Natural killer cell (primary cell): Measurements from ENCODE around the gene CLIC6. TPM values are rescaled to one million over a fixed set of nuclear protein-coding genes. Genes with fewer than 3 reads are reported as not detected.

Experiments used
- ATAC-seq, 3 donors: fragments of 150-1000 bp in 2 of 3; fragments of 200-7000 bp in 1 of 3; cut with Tn5 transposase; 1 replicate in 1 of 3; 2 replicates in 2 of 3; pipeline ENCODE4 v1.10.0; 2021; ENCODE audit warnings: mild to moderate bottlenecking in 2 of 3, moderate library complexity in 2 of 3
- DNase-seq, 2 donors: peaks; one replicate each; pipeline versions ENCODE4 v3.0.0 to v3.0.0-alpha.2; 2013 to 2021; ENCODE audit warnings: mixed read lengths in 1 of 2
- H3K27ac ChIP-seq: one replicate; pipeline ENCODE4 v1.5.1; 2013; ENCODE audit warnings: mild to moderate bottlenecking, low read length
- H3K27me3 ChIP-seq: one replicate; pipeline ENCODE4 v1.6.1; 2013; ENCODE audit warnings: low read length; ENCODE audit not compliant: control insufficient read depth, insufficient read depth
- H3K36me3 ChIP-seq: one replicate; pipeline ENCODE4 v1.6.1; 2013; ENCODE audit warnings: low read length; ENCODE audit not compliant: control insufficient read depth, insufficient read depth
- H3K4me1 ChIP-seq: one replicate; pipeline ENCODE4 v1.6.1; 2013; ENCODE audit warnings: low read length; ENCODE audit not compliant: control insufficient read depth, insufficient read depth
- H3K4me3 ChIP-seq: one replicate; pipeline ENCODE4 v1.5.1; 2013; ENCODE audit warnings: low read length
- H3K9me3 ChIP-seq: one replicate; pipeline ENCODE4 v1.6.1; 2013; ENCODE audit warnings: low read length; ENCODE audit not compliant: control insufficient read depth, insufficient read depth
- H3K27ac Mint-ChIP-seq, 2 donors: one replicate each; pipeline ENCODE4 v1.8.0; 2022; ENCODE audit warnings: mild to moderate bottlenecking in 2 of 2, mixed read lengths in 2 of 2, moderate library complexity in 1 of 2
- H3K27me3 Mint-ChIP-seq, 2 donors: one replicate each; pipeline ENCODE4 v1.8.0; 2022; ENCODE audit warnings: low read depth in 2 of 2, mixed read lengths in 2 of 2
- H3K36me3 Mint-ChIP-seq: one replicate; pipeline ENCODE4 v1.8.0; 2022; ENCODE audit warnings: mixed read lengths
- H3K4me1 Mint-ChIP-seq, 2 donors: one replicate each; pipeline ENCODE4 v1.8.0; 2022; ENCODE audit warnings: mixed read lengths in 2 of 2
- H3K4me3 Mint-ChIP-seq: one replicate; pipeline ENCODE4 v1.8.0; 2022; ENCODE audit warnings: mild to moderate bottlenecking, moderate library complexity, mixed read lengths
- H3K9me3 Mint-ChIP-seq, 2 donors: one replicate each; pipeline ENCODE4 v1.8.0; 2022; ENCODE audit warnings: mixed read lengths in 2 of 2
- WGBS: methylation state at CpG from one replicate; pipeline ENCODE4 v1.1.7; 2013; ENCODE audit warnings: missing lambda C conversion rate; ENCODE audit not compliant: insufficient coverage; 5-methylcytosine and 5-hydroxymethylcytosine counted together
- intact Hi-C: fragments of 100-400 bp; cut with micrococcal nuclease; formaldehyde crosslinking; loops from one replicate; pipeline ENCODE4 v1.14.2; 2022
- total RNA-seq, 4 donors: library from RNA; stranded (reverse); fragments of 120-200 nt in 1 of 4; gene quantifications; one replicate each; pipeline versions ENCODE4 v1.2.3 to v1.2.4, GENCODE V29; 2013 to 2022
- TF ChIP-seq, protein P1 (sequence below): fragments of 200-600 bp; IDR thresholded peaks from one replicate; pipeline ENCODE4 v1.8.0; 2022; ENCODE audit warnings: antibody characterized with exemption

Gene CLIC6
- total RNA-seq, 3 donors from 2014 or later (not counting 1 experiment from before 2014, with no cell fraction given): not detected

DNA sequence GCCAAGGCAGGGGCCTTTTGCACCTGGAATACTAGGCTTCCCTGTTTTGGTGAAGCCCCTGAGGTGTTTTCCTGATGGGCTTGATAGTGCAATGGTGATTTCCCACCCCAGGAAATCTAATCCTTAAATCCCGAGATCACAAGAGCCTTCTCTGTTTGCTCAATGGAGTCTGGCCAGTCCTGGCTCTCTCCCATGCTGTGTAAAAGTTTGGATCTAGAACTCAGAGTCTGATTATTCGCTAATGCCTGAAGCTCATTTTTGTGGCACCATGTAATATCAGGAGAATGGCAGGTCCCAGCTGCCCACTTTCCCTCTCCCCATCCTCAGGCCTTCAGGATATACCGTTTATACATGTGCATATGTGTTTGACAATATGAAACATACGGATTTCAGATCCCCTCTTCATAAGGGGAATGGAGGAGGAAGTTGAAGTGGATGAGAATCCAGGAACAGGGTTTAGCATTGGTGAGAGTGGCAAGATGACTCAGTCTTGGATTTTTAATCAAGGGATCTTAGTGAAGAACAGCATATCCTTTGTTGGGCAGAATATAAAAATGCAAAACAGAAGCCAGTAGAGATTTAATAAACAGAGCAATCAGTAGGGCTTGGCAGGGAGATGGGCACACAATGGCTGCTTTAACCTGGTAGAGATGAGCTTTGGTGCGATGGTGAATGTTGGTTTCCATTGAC lies 62.1 kb downstream of the CLIC6 start:
- Histone ChIP-seq H3K9me3 (no peaks in the 10 kb centered on the region), H3K27me3 (no peaks in the 10 kb centered on the region), H3K4me3 (no peak overlapping the region), H3K36me3 (no peaks in the 10 kb centered on the region), H3K27ac (no peak overlapping the region), H3K4me1 (no peaks in the 10 kb centered on the region)
- Mint-ChIP-seq H3K27me3 (peaks cover 8 to 23% of the 10 kb centered on the region in 2 donors), H3K4me1 (peaks cover 9 to 10% of the 10 kb centered on the region in 2 donors), H3K27ac (no peak overlapping the region), H3K4me3 (no peak overlapping the region), H3K36me3 (no peaks in the 10 kb centered on the region), H3K9me3 (no peaks in the 10 kb centered on the region)
- 88% methylated on average over 4 of the region's 5 CpGs for WGBS
- ATAC-seq: no peak
- TF ChIP-seq, protein P1, sequence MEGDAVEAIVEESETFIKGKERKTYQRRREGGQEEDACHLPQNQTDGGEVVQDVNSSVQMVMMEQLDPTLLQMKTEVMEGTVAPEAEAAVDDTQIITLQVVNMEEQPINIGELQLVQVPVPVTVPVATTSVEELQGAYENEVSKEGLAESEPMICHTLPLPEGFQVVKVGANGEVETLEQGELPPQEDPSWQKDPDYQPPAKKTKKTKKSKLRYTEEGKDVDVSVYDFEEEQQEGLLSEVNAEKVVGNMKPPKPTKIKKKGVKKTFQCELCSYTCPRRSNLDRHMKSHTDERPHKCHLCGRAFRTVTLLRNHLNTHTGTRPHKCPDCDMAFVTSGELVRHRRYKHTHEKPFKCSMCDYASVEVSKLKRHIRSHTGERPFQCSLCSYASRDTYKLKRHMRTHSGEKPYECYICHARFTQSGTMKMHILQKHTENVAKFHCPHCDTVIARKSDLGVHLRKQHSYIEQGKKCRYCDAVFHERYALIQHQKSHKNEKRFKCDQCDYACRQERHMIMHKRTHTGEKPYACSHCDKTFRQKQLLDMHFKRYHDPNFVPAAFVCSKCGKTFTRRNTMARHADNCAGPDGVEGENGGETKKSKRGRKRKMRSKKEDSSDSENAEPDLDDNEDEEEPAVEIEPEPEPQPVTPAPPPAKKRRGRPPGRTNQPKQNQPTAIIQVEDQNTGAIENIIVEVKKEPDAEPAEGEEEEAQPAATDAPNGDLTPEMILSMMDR: no peak
- intact Hi-C loops: no loop called here
- DNase-seq: no peak

DNA sequence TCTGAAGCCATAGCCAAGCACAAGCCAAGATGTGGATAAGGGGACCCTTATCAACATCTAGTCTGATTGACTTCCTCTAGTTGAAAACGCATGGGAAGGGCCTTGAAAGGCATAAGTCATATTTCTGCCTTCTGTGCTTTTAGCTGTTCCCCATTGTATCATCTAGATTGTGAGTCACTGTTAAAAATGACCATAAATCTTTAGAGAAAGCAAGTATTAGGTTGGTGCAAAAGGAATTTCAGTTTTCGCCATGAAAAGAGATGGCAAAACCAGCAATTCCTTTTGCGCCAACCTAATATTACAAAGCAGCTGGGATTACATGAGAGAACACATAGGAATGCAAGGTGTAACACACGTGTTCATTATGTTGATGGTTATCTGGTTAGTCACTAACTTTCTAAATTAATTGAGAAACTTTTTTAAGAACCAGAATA lies 63.6 kb downstream of the CLIC6 start:
- TF ChIP-seq, protein P1: no peak
- no peak overlapping the region for H3K4me3 Mint-ChIP-seq
- no peak overlapping the region for H3K4me3 ChIP-seq
- H3K4me1 Mint-ChIP-seq: no peaks in the 10 kb centered on the region
- intact Hi-C loops: no loop called here
- peaks cover 3% of the 10 kb centered on the region for H3K27me3 ChIP-seq
- no peak overlapping the region for H3K27ac Mint-ChIP-seq
- H3K36me3 Mint-ChIP-seq: no peaks in the 10 kb centered on the region
- no peak overlapping the region for H3K27ac ChIP-seq
- ATAC-seq: no peak
- no peak for DNase-seq
- 79% methylated on average over 3 of the region's 4 CpGs for WGBS
- no peaks in the 10 kb centered on the region for H3K4me1 ChIP-seq
- peaks cover 15 to 20% of the 10 kb centered on the region in 2 donors for H3K27me3 Mint-ChIP-seq
- H3K9me3 ChIP-seq: no peaks in the 10 kb centered on the region
- H3K36me3 ChIP-seq: no peaks in the 10 kb centered on the region
- no peaks in the 10 kb centered on the region for H3K9me3 Mint-ChIP-seq

DNA sequence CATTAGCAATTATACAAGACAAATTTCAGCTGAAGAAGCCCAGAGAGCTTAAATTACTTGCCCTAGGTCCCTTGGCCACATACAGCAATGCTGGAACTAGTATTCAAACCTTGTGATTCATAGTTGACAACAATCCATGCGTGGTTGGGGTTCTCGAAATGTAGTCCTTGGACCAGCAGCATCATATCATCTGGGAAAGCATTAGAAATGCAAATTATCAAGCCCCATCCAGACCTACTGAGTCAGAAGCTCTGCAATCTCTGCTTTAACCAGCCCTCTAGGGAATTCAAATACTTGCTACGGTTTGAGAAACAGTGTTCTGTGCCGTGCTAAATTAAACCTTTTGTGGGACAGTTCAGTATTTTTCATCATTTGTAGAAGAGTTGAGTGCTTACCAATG lies 65.1 kb downstream of the CLIC6 start:
- H3K36me3 ChIP-seq: no peaks in the 10 kb centered on the region
- H3K36me3 Mint-ChIP-seq: no peaks in the 10 kb centered on the region
- DNase-seq (no peak), ATAC-seq (no peak)
- no peaks in the 10 kb centered on the region for H3K4me1 Mint-ChIP-seq
- no peak overlapping the region for H3K4me3 ChIP-seq
- intact Hi-C loops: no loop called here
- peaks cover 3% of the 10 kb centered on the region for H3K27me3 ChIP-seq
- no peaks in the 10 kb centered on the region for H3K9me3 Mint-ChIP-seq
- H3K4me1 ChIP-seq: no peaks in the 10 kb centered on the region
- H3K27ac ChIP-seq: no peak overlapping the region
- TF ChIP-seq, protein P1: no peak
- no peaks in the 10 kb centered on the region for H3K9me3 ChIP-seq
- H3K4me3 Mint-ChIP-seq: no peak overlapping the region
- peaks cover 23% of the 10 kb centered on the region in 2 donors for H3K27me3 Mint-ChIP-seq
- H3K27ac Mint-ChIP-seq: no peak overlapping the region
- WGBS: 98% methylated on average over 4 of the region's 4 CpGs

DNA sequence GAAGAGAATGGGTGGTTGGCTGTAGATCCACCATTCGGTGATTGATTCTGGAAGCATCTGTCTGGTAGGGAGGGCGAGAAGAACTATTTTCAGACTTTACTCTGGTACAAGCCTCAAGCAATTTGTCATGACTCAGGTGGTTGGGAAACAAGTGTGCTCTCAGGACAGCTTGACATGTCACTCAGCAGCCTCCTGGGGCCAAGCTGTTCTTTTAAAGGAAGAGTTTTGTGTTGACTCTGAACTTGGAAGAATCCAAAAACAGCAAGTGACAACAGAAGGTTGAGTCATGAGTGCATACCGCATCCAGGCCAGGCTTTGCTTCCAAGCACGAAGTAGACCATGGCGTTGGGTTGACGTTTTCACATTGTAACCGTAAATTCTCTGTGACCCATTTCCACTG lies 65.9 kb downstream of the CLIC6 start:
- Mint-ChIP-seq H3K36me3 (no peaks in the 10 kb centered on the region), H3K9me3 (no peaks in the 10 kb centered on the region), H3K27ac (no peak overlapping the region), H3K27me3 (peaks cover 23% of the 10 kb centered on the region in 2 donors), H3K4me3 (no peak overlapping the region), H3K4me1 (no peaks in the 10 kb centered on the region)
- H3K9me3 ChIP-seq: no peaks in the 10 kb centered on the region
- no peaks in the 10 kb centered on the region for H3K36me3 ChIP-seq
- intact Hi-C loops: no loop called here
- H3K27ac ChIP-seq: no peak overlapping the region
- ATAC-seq: no peak
- no peaks in the 10 kb centered on the region for H3K4me1 ChIP-seq
- H3K27me3 ChIP-seq: peaks cover 3% of the 10 kb centered on the region
- H3K4me3 ChIP-seq: no peak overlapping the region
- 88% methylated on average over 7 of the region's 7 CpGs for WGBS
- no peak for DNase-seq
- TF ChIP-seq, protein P1: no peak
